ENCODE measurements around the gene DNAL4.

DNA sequence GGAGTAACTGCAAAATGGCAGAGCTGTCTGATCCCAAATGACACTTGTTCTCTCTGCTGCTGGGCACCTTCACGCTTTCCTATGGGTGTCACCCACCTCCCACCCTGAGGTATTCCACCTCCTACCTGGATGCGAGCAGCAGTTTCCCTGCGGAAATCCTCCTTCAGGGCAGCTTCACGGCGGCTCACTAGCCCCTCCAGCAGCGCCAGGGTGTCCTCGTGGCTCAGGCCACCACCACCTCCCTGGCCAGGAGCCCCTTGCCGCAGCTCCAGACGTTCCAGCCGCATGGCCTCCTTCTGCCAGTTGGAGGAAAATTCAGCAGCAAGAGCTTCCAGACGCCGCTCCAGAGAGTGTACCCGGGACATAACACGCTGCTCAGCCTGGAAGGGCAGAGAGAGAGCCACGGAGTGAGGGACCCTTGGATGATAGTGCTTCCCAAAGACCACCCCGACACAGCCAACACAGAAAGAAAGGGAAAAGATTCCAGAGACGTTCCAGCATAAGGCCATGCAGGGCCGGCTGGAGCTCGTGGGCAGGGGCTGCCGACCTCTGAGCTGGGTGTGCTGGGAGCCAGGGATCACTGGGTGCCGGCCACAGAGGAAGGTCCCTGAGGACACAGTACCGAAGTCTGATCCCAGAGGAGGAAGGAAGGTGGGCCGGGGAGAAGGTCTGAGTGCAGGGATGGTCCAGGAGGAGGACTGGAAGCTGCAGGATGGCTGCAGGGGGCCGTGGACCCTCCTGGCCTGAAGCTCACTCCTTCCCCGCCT lies 51.6 kb downstream of the DNAL4 start:
- TF ChIP-seq POLR2A (IDR thresholded peaks at IDR 0.05; ENCODE audit: low read depth, low read length): peak; percentile 33; the same call in 1 of the 2 replicates
- peak; percentile 74 for TF ChIP-seq POLR2AphosphoS5 (IDR thresholded peaks at IDR 0.05; ENCODE audit: low read depth, low read length)
- no peak for TF ChIP-seq TAF1 (IDR thresholded peaks at IDR 0.05; ENCODE audit: low read depth, low read length)

Measured in GM12891 (cell line).